CD4-positive, alpha-beta T cell treated with Interleukin-15 for 1 hour (primary cell): Measurements from ENCODE around the gene TM7SF2.

Experiments used
- DNase-seq: peaks from one replicate; pipeline ENCODE4 v3.0.0-alpha.2; 2020

TM7SF2 gene

DNA sequence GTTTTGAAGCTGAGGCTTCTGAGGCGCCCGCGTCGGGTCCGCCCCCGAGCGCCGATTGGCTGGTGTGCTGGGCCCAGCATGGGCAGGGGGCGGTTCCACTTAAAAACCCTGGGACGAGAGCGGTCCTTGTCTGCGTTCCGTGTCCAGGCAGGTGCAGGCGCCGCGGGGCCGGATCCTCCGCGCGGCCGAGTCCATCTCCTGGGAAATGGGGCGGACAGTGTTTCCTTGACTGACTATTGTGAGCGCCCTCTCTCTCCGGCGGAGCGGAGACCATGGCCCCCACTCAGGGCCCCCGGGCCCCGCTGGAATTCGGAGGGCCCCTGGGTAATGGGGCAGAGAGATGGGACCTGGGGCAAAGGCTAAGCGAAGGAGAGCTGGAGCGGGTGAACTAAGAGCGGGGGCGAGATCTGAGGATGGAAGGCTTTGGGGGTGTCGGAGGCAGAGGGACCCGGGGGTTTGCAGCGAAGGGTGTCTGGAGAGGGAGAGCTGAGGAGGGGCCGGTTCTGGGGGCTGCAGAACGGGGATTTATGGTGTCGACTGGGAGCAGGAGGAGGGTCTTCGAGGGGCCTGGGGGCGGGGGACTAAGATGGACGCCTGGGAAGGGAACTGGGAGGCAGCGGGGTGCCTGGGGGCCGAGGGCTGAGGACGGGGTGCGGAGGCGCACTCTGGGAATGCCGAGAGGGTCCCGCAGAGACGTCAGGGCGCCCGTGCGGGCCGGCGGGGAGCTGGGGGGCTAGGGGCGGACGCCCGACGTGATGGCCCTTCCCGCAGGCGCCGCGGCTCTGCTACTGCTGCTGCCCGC lies at the start of gene TM7SF2:
Gene TM7SF2 (plus strand): TSS at position 129 of the 802 bp plus-strand sequence. CDS start 144 bp downstream, at position 273.
- peak; percentile 95 for DNase-seq

GRCh38 chr11:65063532-65063931 lies 48.1 kb upstream of the TM7SF2 start:
- DNase-seq, result no peak

DNA sequence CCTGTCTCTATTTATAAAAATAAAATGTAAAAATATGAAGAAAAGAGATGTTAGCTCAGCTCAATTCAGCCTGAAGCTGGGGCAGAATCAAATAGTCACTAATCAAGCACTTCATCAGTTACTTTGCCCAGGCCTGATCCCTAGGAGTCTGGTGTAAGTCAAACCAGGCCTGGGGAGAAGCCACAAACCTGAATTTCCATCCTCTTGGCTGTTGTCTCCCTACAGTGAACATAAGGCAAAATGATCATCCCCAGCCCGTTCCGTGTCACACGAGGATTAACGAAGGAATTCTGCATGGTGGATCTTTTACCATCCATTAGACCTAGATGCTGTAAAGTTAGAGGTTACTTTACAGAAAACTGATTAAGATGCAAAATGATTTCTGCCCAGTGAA lies 46.8 kb upstream of the TM7SF2 start:
- DNase-seq, result no peak

GRCh38 chr11:65065851-65066250 lies 45.8 kb upstream of the TM7SF2 start:
- DNase-seq, result no peak

DNA sequence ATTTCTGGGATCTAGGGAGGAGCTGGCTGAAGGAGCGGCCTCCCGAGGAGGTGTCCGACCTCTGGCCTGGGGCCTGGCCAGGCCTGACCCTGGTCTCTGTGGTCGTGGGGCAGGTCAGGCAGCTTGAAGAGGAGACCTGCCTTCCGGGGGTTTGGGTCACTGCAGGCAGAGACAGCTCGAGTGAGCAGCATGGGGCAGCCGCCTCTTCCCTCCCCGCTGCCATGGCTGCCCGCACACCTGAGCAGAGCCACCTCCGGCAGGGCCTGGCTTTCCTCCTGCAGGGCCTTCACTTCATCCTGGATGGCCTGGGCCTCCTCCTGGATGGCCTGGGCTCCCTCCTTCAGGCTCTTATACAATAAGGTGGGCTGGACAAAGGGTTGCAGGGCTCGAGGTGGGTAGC lies 45.4 kb upstream of the TM7SF2 start:
- DNase-seq, result no peak

DNA sequence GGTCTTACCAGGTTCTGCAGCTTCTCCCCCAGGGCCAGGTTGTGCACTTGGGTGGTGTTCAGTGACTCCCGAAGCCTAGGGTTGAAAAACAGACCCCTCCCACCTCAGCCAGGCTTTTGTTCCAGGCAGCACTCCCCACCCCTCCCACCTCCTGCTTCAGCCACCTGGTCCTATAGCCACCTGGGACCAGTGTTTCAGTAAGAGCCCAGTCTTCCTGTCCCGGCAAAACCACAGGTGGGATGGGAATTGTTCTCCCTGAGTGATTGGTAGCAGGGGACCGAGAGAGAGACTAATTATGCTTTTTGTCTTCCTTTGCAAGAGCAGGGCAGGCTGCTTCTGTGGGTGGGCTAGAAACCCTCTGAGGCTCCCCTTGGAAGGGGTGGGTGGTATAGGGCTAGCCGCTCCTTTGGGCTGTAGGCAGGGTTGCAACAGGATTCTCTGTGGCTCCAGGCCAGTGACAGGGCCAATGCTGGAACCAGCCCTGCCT lies 44.8 kb upstream of the TM7SF2 start:
- no peak for DNase-seq

GRCh38 chr11:65067446-65067845 lies 44.2 kb upstream of the TM7SF2 start:
- no peak for DNase-seq

DNA sequence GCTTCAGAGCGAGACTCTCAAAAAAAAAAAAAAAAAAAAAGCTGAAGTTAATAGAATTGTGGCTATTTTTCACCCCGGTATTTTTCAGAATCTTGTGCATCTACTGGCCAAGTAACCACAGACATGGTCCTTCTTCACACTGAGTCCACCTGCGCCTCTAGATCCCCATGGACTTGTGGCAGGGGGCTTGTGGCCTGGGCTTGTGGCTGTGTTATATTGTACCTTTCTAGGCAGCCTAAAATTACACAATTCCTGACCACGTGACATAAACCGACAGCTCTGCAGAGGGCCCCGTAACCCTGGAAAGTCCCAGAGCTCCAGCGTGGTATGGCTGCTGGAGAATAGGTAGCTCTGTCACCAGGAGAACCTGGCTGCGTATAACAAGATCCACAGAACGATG lies 42.5 kb upstream of the TM7SF2 start:
- DNase-seq, result no peak

DNA sequence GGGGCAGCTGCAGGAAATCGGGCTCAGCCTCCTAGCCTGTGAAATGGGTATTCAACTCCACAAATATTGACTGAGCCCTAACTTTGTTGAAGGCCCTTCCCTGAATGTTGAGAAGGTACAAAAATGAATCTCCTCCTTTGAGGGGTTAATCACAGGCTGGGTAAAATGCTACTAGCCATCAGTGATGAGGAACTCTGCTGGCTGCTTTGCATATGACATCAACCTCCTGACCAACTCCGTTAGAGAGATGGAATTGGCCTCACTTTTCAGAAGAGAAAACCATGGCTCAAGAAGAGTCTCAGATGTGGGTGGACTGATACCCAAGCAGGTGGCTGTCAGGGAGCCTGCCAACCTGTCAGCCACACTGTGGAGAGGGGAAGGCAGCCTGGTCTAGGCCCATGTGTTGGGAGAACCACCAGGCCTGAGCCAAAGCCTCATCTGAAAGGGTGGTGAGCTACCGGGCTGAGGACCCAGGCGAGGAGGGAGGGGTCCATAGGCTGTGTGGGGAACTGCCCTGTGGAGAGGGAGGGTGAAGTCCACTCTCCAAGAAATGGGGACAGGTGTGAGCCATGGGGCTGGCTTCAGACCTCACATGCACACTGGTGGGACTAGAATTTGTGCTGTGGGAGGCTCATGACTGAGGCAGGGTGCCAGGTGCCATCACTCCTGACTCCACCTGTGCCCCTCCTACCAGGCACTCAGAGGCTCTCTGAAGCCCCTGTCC lies 39.6 kb upstream of the TM7SF2 start:
- no peak for DNase-seq

- no peak for DNase-seq
Observed at GRCh38 chr11:65072631-65072966, 39.1 kb upstream of the TM7SF2 start.

DNA sequence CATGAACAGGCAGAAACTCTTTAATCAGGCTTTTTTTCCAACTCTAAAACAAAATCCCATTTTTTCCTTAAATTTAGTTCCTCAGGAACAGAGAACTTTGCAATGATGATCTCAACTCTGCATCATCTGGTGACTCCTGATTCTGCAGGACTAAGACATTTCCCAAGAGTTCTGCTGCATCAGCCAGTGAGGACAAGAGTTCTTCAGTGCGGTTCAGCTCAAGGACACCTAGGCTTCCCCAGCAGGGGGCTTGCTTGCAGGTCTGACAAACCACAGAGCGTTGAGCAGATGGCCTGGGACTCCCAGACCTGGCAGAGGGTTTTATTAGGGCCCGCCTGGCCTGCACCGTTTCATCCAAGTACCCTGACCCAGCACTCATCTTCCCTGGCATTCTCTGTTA lies 34.2 kb upstream of the TM7SF2 start:
- DNase-seq, result no peak

- DNase-seq, result peak; percentile 68
Observed at GRCh38 chr11:65078151-65078550, 33.5 kb upstream of the TM7SF2 start.

GRCh38 chr11:65078786-65079342 lies 32.8 kb upstream of the TM7SF2 start:
- no peak for DNase-seq

GRCh38 chr11:65083134-65083833 lies 28.4 kb upstream of the TM7SF2 start:
- no peak for DNase-seq

DNA sequence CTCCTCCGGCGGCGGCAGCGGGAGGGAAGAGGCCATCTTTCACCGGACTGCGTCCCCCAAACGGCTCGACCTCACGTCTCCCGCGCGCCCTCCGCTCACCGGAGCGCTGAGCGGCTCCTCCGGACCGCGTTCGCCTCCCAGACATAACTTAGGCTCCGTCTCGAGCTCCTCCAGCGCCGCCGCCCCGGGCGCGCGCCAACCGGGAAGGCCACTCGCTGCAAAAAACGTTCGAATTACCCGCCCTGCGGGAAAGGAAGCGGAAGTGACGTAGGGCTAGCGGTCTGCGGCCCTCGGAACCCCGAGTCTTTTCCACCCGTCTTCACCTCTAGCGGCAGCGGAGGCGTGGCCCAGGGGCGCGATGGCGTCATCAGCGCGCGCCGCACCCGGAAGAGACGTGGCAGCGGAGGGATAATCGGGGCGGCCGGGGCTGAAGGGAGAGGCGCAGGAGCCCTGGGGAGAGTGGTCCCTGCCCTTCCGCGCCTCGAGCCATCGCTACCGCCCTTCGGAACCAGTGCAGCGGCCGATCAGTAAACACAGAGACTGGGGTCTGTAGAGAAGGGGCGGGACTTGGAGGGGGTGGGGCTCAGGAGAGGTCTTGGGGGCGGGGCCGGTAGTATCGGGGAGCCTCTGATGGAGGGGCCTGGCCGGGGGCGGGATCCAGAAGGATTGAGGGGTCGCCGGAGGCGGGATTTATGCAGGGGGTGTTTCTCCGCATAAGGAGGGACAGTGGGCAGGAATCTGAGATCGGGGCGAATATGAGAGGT lies 27.7 kb upstream of the TM7SF2 start, which contains the start of the genes CDCA5 and ZFPL1:
Gene CDCA5 (minus strand): TSS at position 207 of the 764 bp plus-strand sequence. CDS start 62 bp downstream, at position 145.
Gene ZFPL1 (plus strand): TSS at position 389 of the 764 bp plus-strand sequence. CDS start 477 bp downstream, outside the sequence.
- peak; percentile 96 for DNase-seq

- no peak for DNase-seq
Observed at GRCh38 chr11:65084598-65085375, 26.9 kb upstream of the TM7SF2 start.

GRCh38 chr11:65085446-65085845 lies 26.2 kb upstream of the TM7SF2 start:
- no peak for DNase-seq

GRCh38 chr11:65086809-65087208 lies 24.9 kb upstream of the TM7SF2 start:
- no peak for DNase-seq

GRCh38 chr11:65087216-65087615 lies 24.5 kb upstream of the TM7SF2 start:
- no peak for DNase-seq

GRCh38 chr11:65087827-65088226 lies 23.8 kb upstream of the TM7SF2 start:
- no peak for DNase-seq

DNA sequence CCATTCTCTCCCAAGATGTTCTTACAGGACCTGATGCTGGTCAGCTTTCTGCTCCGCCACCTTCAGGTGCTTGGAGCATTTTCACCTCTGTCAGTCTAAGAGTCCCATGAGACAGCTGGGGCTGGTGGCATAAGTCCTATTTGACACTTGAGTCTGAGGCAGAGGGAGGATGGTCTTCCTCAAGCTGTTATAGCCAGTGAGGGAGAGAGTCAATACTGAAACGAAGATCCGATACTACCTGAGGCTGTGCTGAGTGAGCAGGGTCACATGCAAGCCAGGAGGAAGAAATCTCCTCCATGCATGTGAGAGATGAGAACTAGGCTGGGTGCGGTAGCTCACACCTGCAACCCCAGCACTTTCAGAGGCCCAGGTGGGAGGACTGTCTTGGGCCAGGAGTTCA lies 22.1 kb upstream of the TM7SF2 start:
- no peak for DNase-seq
